ENCODE measurements around the gene KCTD3.

Gene KCTD3

GRCh38 chr1:215661033-215661432 is 93.9 kb downstream of the KCTD3 start:
- DNase-seq: no peak

DNA sequence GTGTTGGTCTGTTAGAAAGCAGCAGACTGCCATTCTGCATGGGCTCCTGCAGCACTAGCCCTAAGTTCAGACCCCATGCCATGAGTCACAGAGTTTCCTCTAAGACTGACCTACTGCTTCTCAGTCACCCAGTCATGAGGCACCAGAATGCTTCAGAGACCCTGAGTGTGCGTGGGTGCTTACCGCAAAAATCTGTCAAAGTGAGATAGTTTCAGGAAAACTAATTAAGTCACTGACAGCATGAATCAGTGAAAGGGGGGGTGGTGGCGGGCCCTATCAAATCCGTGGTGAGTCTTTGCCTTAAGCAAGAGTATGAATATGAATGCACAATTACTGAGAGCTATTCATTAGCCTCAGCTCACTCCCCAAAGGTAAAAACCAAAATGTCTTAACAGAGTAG is 98.1 kb downstream of the KCTD3 start:
- DNase-seq: no peak

GRCh38 chr1:215667761-215668160 is 100.7 kb downstream of the KCTD3 start:
- no peak for DNase-seq

DNA sequence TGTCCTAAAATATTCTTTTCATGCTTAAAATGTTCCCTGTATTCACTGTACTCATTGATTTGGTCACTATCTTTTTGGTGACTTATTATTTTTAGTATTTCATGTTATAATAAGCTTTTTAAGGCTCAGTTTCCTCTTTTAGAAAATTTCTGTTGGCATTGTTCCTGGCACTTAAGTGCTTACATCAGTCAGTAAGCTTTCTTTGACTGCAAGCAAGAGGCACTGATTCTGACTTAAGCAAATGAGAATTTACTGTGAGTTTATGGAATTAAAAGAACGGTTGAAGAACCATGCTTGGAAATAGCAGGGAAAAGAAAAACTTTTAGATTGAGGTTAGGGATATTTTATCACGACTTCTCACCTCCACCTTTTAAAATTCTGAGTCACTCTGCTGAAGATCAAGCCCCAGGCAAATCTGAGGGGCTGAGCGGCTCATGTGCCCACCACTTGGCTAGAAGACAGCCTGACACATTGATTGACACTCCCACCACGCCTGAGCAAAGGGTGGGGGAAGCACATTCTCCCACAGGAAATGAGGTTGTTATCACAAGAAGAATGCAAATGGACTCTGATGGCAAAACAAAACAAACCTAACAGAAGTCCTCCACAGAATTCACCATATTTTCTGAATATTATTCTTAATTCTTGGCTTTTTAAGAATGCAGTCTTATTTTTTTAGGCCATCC is 102.8 kb downstream of the KCTD3 start:
- no peak for DNase-seq

Data from activated CD8-positive, alpha-beta memory T cell treated with anti-CD3 and anti-CD28 coated beads for 24 hours (primary cell).